IgD-negative memory B cell (primary cell): ENCODE measurements around the gene ZBTB46. TPM values are rescaled to one million over a fixed set of nuclear protein-coding genes. Genes with fewer than 3 reads are reported as not detected.

ENCODE experiments used
- H3K27ac Mint-ChIP-seq, 3 donors: one replicate each; pipeline ENCODE4 v1.8.0; 2020 to 2022; ENCODE audit warnings: mild to moderate bottlenecking in 3 of 3, mixed read lengths in 3 of 3, moderate library complexity in 1 of 3
- H3K27me3 Mint-ChIP-seq: one replicate; pipeline ENCODE4 v1.8.0; 2021; ENCODE audit warnings: mixed read lengths
- H3K36me3 Mint-ChIP-seq: one replicate; pipeline ENCODE4 v1.8.0; 2020; ENCODE audit warnings: mild to moderate bottlenecking, mixed read lengths
- H3K4me1 Mint-ChIP-seq, 3 donors: one replicate each; pipeline ENCODE4 v1.8.0; 2020 to 2022; ENCODE audit warnings: mixed read lengths in 3 of 3, mild to moderate bottlenecking in 1 of 3
- H3K4me3 Mint-ChIP-seq, 4 donors: one replicate each; pipeline ENCODE4 v1.8.0; 2020 to 2022; ENCODE audit warnings: mild to moderate bottlenecking in 4 of 4, mixed read lengths in 4 of 4, moderate library complexity in 3 of 4
- H3K9me3 Mint-ChIP-seq, 3 donors: one replicate each; pipeline ENCODE4 v1.8.0; 2020 to 2021; ENCODE audit warnings: mixed read lengths in 3 of 3, mild to moderate bottlenecking in 1 of 3
- polyA plus RNA-seq: library from polyadenylated mRNA; unstranded; fragments of 300-500 nt; fragmentation: Illumina TruSeq; gene quantifications from one replicate; pipeline ENCODE4 v1.2.3, GENCODE V29; 2021

The ZBTB46 gene
- polyA plus RNA-seq, 1 donor from 2014 or later: 0.04 TPM

GRCh38 chr20:63822276-63822696 lies 8.8 kb downstream of the ZBTB46 start:
- peaks cover 29% of the 10 kb centered on the region for H3K27me3 Mint-ChIP-seq
- no peak overlapping the region for H3K27ac Mint-ChIP-seq
- H3K36me3 Mint-ChIP-seq: no peaks in the 10 kb centered on the region

GRCh38 chr20:63821811-63822210 lies 9.3 kb downstream of the ZBTB46 start:
- Mint-ChIP-seq H3K9me3 (no peaks in the 10 kb centered on the region), H3K27me3 (peaks cover 25% of the 10 kb centered on the region), H3K4me1 (peaks cover 0 to 5% (median 1%) of the 10 kb centered on the region in 3 donors), H3K4me3 (no peak overlapping the region), H3K27ac (peak overlapping the region in 1 of 3 donors; percentile 22), H3K36me3 (no peaks in the 10 kb centered on the region)

More at GRCh38 chr20:63822276-63822696, 8.8 kb downstream of the ZBTB46 start:
- no peak overlapping the region for H3K4me3 Mint-ChIP-seq
- peaks cover 0 to 5% (median 1%) of the 10 kb centered on the region in 3 donors for H3K4me1 Mint-ChIP-seq
- no peaks in the 10 kb centered on the region for H3K9me3 Mint-ChIP-seq

GRCh38 chr20:63819224-63819921 lies 11.7 kb downstream of the ZBTB46 start:
- Mint-ChIP-seq H3K4me1 (peaks cover 0 to 5% (median 1%) of the 10 kb centered on the region in 3 donors), H3K27me3 (peaks cover 14% of the 10 kb centered on the region), H3K36me3 (no peaks in the 10 kb centered on the region), H3K4me3 (peak overlapping the region in 2 of 4 donors; percentile 36 to 41), H3K9me3 (no peaks in the 10 kb centered on the region), H3K27ac (no peak overlapping the region)

- Mint-ChIP-seq H3K4me3 (no peak overlapping the region), H3K36me3 (no peaks in the 10 kb centered on the region), H3K27ac (no peak overlapping the region), H3K4me1 (peaks cover 0 to 2% (median 1%) of the 10 kb centered on the region in 3 donors), H3K9me3 (no peaks in the 10 kb centered on the region), H3K27me3 (peaks cover 6% of the 10 kb centered on the region)
These were observed 15.3 kb downstream of the ZBTB46 start for GRCh38 chr20:63815615-63816253.

GRCh38 chr20:63814891-63815614 lies 16.0 kb downstream of the ZBTB46 start:
- Mint-ChIP-seq H3K4me3 (no peak overlapping the region), H3K9me3 (no peaks in the 10 kb centered on the region), H3K27me3 (peaks cover 7% of the 10 kb centered on the region), H3K4me1 (peaks cover 0 to 2% (median 1%) of the 10 kb centered on the region in 3 donors), H3K27ac (peak overlapping the region in 1 of 3 donors; percentile 62), H3K36me3 (no peaks in the 10 kb centered on the region)

GRCh38 chr20:63811491-63811875 lies 19.6 kb downstream of the ZBTB46 start:
- Mint-ChIP-seq H3K9me3 (no peaks in the 10 kb centered on the region), H3K4me3 (no peak overlapping the region), H3K4me1 (no peaks in the 10 kb centered on the region), H3K27me3 (peaks cover 4% of the 10 kb centered on the region), H3K36me3 (no peaks in the 10 kb centered on the region), H3K27ac (no peak overlapping the region)

- Mint-ChIP-seq H3K9me3 (no peaks in the 10 kb centered on the region), H3K36me3 (no peaks in the 10 kb centered on the region), H3K27ac (no peak overlapping the region), H3K4me3 (no peak overlapping the region), H3K4me1 (no peaks in the 10 kb centered on the region), H3K27me3 (peaks cover 4% of the 10 kb centered on the region)
These were observed 20.2 kb downstream of the ZBTB46 start for GRCh38 chr20:63810730-63811490.

GRCh38 chr20:63809856-63810255 lies 21.2 kb downstream of the ZBTB46 start:
- Mint-ChIP-seq H3K4me1 (no peaks in the 10 kb centered on the region), H3K9me3 (no peaks in the 10 kb centered on the region), H3K27ac (no peak overlapping the region), H3K27me3 (peaks cover 4% of the 10 kb centered on the region), H3K4me3 (no peak overlapping the region), H3K36me3 (peaks cover 2% of the 10 kb centered on the region)

- peaks cover 4% of the 10 kb centered on the region for H3K27me3 Mint-ChIP-seq
- no peak overlapping the region for H3K4me3 Mint-ChIP-seq
- H3K4me1 Mint-ChIP-seq: peaks cover 0 to 1% (median 0%) of the 10 kb centered on the region in 3 donors
- H3K36me3 Mint-ChIP-seq: peaks cover 2% of the 10 kb centered on the region
- no peak overlapping the region for H3K27ac Mint-ChIP-seq
- no peaks in the 10 kb centered on the region for H3K9me3 Mint-ChIP-seq
These were observed 21.9 kb downstream of the ZBTB46 start for GRCh38 chr20:63808964-63809674.

- Mint-ChIP-seq H3K27ac (no peak overlapping the region), H3K4me1 (peaks cover 2 to 7% (median 6%) of the 10 kb centered on the region in 3 donors), H3K4me3 (no peak overlapping the region), H3K27me3 (peaks cover 6% of the 10 kb centered on the region), H3K36me3 (peaks cover 2% of the 10 kb centered on the region), H3K9me3 (no peaks in the 10 kb centered on the region)
These were observed 22.8 kb downstream of the ZBTB46 start for GRCh38 chr20:63808145-63808724.

GRCh38 chr20:63807654-63808053 lies 23.4 kb downstream of the ZBTB46 start:
- H3K27me3 Mint-ChIP-seq: peaks cover 10% of the 10 kb centered on the region
- H3K27ac Mint-ChIP-seq: no peak overlapping the region
- no peak overlapping the region for H3K4me3 Mint-ChIP-seq
- H3K9me3 Mint-ChIP-seq: no peaks in the 10 kb centered on the region
- H3K36me3 Mint-ChIP-seq: peaks cover 2% of the 10 kb centered on the region
- H3K4me1 Mint-ChIP-seq: peaks cover 2 to 7% (median 6%) of the 10 kb centered on the region in 3 donors

- H3K9me3 Mint-ChIP-seq: no peaks in the 10 kb centered on the region
- peaks cover 8% of the 10 kb centered on the region for H3K27me3 Mint-ChIP-seq
- H3K4me1 Mint-ChIP-seq: peaks cover 3 to 7% (median 6%) of the 10 kb centered on the region in 3 donors
- peaks cover 2% of the 10 kb centered on the region for H3K36me3 Mint-ChIP-seq
- peak overlapping the region; percentile 21 to 95 (median 84) for H3K4me3 Mint-ChIP-seq
- H3K27ac Mint-ChIP-seq: peak overlapping the region in 1 of 3 donors; percentile 90
These were observed 26.8 kb downstream of the ZBTB46 start for GRCh38 chr20:63804308-63804636.

- Mint-ChIP-seq H3K4me1 (peaks cover 3 to 7% (median 6%) of the 10 kb centered on the region in 3 donors), H3K27me3 (peaks cover 8% of the 10 kb centered on the region), H3K36me3 (peaks cover 2% of the 10 kb centered on the region), H3K9me3 (no peaks in the 10 kb centered on the region), H3K27ac (no peak overlapping the region), H3K4me3 (peak overlapping the region in 1 of 4 donors; percentile 47)
These were observed 28.4 kb downstream of the ZBTB46 start for GRCh38 chr20:63802469-63803240.
